ENCODE results near the gene C12orf76.
"Not testable (repeated sequence)": the region's sequence is repeated elsewhere in the genome, so short reads cannot be mapped to it uniquely, and the experiment has no call there.

Gene C12orf76

DNA sequence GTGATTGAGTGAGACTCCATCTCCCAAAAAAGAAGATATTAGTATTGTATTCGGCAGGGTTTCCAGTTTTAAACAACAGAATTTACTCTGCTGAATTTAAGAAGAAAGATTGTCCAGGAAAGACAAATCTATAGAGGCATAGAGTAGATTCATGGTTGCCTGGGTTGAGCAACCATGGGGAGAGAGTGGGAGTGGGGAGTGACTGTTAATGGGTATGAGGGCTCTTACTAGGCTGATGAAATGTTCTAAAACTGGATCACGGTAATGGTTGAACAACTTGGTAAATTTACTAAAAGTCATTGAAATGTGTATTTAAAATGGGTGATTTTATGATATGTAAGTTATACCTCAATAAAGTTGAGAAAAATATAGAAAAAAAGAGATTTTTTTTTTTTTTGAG, 13.9 kb upstream of the C12orf76 start:
- no peak for DNase-seq

DNA sequence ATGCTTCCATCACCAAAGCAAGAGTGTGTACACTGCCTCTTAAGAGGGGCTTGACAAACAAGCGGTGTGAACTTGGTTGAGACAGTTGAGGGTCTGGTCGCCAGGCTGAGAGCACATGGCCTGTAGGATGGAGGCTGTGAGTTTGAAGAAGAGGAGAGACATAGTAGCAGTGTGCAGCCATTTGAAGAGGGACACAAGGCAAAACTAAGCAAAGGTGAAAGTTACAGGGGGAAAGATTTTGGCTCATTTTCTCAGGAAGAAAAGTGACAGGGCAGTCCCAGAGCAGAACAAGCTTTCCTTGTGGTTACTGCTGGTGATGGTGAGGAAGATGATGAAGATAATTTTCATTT, 11.3 kb upstream of the C12orf76 start:
- no peak for DNase-seq

DNA sequence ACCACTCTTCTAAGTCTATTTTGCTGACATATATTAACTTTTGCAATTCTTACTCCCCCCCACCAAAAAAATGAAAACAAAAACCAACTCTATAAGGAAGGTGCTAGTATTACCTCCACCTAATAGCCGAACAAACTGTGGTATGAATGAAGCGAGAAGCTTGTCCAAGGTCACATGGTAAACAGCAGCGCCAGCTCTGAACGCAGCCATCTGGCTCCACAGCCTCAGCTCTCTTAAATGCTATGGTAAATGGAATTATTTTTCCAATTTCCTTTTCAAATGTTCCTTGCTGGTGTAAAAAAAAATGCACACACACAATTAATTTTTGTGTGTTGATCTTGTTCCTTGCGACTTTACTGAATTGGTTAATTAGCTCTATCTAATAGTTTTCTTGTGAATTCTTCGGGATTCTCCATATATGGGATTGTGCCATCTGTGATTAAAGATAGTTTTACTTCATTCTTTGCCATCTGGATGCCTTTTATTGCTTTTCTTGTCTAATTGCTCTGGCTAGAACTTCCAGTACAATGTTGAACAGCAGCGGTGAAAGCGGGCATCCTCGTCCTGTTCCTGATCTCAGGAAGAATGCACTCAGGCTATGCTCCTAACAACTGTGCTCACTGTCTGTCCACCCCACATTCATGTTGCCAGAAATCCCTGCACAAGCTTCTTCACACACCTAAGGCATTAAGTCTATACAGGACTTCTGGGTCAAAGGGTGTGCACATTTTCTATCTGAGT, 10.7 kb upstream of the C12orf76 start:
- DNase-seq = no peak

DNA sequence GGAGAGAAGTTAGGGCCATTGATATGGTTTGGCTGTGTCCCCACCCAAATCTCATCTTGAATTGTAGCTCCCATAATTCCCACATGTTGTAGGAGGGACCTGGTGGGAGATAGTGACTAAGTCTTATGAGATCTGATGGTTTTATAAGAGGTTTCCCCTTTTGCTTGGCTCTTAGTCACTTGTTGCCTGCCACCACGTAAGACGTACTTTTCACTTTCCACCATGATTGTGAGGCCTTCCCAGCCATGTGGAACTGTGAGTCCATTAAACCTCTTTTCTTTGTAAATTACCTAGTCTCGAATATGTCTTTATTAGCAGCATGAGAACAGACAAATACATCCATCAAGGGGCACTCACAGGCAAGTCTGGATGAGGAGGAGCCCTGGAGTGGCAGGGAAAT, 8.3 kb upstream of the C12orf76 start:
- not testable (repeated sequence) for DNase-seq

DNA sequence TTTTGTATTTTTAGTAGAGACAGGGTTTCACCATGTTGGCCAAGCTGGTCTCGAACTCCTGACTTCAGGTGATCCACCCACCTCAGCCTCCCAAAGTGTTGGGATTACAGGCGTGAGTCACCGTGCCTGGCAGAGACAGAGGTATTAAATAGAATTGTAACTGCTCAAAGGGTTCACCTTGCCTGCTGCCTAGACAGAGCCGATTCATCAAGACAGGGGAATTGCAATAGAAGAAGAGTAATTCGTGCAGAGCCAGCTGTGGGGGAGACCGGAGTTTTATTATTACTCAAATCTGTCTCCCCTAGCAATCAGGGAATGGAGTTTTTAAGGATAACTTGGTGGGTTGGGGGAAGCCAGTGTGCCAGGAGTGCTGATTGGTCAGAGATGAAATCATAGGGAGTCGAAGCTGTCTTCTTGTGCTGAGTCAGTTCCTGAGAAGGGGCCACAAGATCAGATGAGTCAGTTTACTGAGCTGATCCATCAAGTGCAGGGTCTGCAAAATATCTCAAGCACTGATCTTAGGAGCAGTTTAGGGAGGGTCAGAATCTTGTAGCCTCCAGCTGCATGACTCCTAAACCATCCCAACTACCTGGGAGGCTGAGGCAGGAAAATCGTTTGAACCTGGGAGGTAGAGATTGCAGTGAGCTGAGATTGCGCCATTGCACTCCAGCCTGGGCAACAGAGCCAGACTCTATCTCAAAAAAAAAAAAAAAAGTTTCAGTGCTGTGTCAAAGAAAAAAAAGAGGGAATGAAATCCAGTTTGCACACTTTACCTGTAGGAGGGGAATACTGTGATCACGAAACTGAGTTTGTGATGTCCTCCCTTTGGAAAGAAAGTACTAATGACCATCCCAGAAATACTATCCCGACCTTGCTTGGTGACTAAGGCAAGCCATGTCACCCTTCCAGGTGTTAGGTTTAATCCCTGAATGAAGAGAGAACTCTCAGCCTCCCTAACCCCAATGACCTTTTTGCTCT, 7.3 kb upstream of the C12orf76 start:
- not testable (repeated sequence) for DNase-seq

DNA sequence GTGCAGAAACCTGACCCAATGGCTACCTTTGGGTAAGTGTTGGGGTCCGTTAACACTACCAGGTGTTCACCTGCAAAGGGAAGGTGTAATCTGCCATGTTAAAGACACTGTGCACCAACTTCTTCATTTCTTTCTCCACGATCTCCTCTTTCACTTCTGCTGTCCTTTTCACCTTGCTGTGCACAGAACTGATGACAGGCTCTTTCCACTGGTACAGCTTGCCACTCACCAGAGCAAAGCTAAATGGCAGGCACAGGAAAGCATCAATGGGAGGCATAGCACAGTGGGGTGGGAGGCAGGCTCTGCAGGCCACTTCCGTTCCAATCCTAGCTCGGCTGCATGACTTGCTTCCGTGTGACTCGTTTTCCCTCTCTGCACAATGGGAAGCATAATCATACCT, 2.6 kb upstream of the C12orf76 start:
- DNase-seq = no peak

DNA sequence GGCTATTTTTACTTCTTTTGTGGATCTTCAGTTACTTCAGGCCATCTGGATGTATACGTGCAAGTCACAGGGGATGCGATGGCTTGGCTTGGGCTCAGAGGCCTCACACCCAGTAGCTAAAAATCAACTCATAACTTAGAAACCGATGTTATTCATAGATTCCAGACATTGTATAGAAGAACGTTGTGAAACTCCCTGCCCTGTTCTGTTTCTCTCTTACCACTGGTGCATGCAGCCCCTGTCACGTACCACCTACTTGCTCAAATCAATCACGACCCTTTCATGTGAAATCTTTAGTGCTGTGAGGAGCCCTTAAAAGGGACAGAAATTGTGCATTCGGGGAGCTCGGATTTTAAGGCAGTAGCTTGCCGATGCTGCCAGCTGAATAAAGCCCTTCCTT, 1.3 kb upstream of the C12orf76 start:
- not testable (repeated sequence) for DNase-seq

DNA sequence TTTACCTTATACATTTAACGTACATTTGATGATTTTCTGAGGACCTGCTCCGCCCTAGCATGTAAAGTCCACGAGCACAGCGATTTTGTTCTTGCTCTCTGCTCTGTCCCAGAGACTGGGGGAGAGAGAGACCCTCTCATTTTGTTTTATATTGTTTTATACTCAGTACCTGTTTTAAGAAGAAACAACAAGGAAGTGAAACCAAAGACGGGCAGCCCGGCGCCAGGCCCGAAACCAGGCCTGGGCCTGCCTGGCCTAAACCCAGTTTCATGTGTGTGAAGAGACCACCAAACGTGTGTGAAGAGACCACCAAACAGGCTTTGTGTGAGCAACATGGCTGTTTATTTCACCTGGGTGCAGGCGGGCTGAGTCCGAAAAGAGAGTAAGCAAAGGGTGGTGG, 712 bp upstream of the C12orf76 start:
- not testable (repeated sequence) for DNase-seq

DNA sequence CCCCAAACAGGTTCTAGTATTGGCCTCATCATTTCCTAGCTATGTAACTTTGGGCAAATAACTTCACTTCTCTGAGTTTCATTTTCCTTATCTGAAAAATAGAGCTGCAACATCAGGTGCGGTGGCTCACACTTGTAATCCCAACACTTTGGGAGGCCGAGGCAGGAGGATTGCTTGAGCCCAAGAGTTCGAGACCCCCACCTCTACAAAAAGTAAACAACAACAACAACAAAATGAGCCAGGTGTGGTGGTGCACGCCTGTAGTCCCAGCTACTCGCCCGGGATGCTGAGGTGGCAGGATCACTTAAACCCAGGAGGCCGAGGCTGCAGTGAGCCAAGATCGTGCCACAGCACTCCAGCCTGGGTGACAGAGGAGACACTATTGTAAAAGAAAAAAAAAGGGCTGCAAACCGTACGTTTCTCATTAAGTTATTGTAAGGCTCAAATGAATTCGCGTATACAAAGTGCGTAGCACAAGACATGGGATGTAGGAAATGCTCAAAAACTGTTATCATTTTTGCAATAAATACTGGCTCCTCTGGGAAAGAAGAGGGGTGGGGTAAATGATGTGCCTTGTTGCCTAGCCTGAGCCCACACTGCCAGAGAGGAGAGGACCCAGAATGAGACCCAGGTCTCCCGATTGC, 903 bp downstream of the C12orf76 start:
- DNase-seq = no peak

DNA sequence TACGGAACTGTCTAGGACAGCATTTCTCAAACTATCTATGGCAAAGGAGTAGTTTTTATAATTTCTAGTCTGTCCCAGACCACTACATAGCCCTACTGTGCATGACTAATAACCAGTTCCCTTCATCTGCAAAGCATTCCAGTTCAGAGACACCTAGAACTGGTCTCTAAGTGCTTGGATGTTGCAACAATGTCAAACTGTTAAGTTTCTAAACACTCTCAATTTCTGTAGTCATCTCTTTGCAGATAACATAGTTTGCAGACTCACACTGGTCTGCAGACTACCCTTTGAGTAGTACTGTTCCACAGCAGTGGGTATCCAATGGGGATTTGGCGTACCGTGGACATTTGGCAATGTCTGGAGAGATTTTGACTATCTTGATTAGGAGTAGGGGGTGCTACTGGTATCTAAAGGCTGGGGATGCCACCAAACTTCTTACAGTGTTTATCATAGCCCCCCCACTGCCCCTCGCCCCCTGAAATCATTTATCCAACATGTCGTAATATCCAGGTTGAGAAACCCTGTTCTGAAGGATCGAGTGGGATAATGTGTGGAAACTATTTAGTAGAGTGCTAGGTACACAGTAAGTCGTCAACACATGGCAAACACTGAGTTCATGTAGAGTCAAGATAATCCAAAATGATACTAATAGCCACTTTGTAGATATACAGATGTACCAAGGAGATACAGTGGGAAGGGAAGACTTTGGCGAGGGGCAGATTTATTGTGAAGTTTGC, 1.7 kb downstream of the C12orf76 start:
- DNase-seq = no peak

DNA sequence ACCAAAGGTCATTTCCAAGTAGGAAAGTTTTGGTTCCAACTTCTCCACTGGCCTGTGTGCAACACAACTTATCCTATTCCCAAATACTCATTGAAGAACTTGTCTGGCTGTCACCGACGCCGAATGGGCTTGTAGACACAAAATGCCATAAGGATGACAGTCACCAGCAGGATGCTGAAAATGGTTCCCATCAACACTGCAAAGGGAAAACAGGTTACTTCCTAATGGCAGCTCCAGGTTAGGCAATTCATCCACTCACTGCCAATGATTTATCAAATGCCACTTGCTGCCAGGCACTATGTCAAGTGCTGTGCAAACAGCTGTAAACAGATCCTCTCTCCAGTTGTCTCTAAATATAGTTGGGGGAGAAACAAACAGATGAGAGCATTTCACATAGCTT, 6.1 kb downstream of the C12orf76 start:
- DNase-seq = no peak

DNA sequence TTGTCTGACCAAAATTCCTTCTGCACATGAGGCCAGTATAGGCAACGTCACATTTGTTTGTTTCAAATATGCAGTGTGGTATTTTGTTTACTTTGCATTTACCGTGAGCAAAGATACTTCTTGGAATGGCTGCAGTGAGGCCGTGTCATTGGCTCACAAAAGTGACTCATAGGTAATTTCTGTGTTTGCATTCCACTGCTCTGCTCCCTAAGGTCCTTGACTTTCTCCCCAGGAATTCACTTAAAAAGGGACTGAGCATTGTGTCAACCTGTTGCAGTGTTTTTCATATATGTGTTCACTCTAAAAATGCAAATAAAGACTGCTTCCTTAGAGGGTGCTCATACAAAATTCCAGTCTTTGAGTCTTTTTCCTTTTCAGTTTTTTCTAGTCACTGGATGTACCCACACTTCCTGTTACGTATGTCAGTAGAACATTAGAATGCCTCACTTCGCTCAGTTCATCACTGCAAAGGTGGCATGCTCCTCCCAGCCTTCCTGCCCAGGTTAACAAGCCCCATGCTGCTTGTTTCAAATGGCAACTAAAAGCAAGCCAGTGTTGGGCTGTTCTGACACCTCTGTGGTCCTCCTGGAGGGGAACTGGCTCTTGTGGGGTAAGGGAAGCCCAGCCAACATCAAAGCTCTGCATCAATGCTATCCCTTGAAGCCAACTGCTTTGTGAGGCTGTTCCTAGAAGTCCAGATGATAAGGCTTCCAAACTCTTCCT, 9.1 kb downstream of the C12orf76 start:
- peak; percentile 26 to 34 for DNase-seq

DNA sequence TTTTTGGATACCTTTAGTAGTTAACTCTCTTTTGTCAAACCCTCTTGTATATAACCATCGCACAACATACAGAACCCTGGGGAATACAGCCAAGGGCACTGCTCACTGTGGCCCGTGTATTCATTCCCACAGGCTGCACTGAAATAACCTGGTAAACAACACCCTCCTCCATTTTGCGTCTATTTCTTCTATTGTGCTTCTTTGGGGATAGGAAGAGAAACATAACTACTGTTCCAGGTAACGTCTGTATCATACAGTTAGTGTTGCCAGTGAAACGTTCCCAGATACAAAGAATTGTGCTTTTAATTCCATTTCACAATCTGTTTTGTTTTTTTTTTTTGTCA, 9.6 kb downstream of the C12orf76 start:
- no peak for DNase-seq

DNA sequence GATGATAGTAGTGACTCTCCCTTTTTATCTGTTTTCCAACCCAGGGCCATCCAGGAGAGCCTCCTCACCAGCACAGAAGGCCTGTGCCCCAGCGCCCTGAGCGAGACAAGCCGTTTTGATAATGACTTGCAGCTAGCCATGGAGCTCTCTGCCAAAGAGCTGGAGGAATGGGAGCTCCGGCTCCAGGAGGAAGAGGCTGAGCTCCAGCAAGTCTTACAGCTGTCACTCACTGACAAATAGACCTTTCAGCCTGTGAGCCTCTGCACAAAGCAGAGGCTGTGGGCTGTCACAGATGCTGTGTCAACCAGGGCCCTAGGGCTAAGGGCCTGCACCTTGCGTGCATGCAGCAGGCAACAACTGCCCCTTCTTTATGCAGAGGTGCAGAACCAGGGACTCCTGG, 11.0 kb downstream of the C12orf76 start:
- no peak for DNase-seq

DNA sequence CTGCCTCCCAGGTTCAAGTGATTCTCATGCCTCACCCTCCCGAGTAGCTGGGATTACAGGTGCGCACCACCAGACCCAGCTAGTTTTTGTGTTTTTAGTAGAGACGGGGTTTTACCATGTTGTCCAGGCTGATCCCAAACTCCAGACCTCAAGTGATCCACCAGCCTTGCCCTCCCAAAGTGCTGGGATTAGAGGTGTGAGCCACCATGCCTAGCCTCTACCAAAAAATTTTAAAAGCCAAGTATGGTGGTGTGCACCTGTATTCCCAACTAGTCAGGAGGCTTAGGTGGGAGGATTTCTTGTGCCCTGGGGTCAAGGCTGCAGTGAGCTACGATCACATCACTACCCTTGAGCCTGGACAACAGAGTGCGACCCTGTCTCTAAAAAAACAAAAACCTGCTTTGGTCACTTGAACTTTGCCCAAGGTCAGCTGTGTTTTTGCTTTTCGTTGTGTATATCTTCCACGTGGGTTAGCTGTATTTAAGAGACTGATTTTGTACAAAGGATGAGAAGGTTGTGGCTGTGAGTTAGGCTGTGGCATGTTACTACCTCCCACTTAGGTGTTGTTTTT, 12.7 kb downstream of the C12orf76 start:
- no peak for DNase-seq

DNA sequence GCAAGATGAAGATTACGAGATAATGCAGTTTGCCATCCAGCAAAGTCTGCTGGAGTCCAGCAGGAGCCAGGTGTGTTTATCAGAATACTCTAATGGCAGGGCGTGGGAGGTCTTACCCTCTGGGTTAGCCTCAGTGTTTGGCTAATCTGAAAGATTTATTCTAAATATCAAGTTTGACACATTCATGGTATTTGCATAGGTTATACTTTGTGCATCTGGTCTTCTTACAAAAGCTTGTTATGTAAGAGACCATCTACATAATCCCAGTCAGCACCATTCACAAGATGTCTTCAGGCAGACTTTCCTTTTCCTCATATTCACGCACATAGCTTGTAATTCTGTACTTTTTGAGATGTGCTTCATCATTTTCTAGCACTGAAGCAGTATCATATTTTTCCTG, 14.4 kb downstream of the C12orf76 start:
- DNase-seq = no peak

DNA sequence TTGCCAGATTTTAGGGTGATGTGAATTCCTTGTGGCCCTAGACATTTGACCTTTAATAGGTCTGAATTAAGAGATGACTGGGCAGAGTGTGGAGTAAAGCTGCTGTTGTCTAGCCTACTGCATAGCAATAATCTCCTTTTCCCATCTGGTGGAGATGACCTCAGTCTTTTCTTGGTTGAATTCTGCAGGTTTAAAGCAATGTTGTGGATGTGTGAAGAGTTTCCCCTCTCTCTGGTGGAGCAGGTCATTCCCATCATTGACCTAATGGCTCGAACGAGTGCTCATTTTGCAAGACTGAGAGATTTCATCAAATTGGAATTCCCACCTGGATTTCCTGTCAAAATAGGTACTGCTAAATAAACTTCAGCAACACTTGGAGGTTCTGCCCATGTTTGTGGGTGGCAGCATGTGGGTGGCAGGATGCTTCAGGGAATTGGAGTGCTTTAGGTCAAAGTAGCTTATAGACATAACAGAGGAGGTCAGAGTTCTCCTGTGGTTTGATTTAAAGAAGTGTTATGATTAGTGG, 19.0 kb downstream of the C12orf76 start:
- DNase-seq = no peak

DNA sequence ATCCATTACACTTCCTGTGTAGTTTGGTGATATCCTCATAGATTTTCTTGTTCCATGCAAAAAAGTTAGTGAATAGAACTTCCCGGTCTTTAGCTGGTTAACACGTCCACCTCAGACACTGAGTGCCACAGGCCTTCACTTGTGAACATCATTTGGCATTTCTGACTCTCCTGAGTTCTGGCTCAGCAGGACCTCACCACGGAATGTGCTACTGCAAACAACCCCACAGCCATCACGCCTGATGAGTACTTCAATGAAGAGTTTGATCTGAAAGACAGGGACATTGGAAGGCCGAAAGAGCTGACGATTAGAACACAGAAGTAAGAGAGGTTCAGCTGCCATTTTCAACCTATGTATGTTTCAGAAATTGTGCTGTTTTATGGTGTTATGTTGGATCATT, 20.0 kb downstream of the C12orf76 start:
- DNase-seq = no peak

DNA sequence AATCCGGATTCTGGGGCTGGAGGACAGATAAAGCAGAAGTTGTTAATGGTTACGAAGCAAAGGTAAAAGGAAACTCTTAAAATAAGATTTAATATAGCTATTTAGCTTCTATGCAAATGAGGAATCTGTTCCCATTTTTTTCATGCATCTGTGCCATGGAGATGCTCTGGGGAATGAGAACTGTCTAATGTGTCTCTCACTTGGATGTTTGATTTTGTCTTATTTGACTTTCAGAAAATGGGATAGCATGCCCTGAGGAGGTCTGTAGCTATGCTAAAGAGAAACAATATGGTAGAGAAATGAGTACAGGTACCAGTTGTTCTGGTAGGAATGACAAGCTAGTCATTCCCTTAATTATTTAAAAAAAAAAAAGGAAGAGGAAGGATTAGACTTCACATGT, 24.3 kb downstream of the C12orf76 start:
- DNase-seq = no peak

DNA sequence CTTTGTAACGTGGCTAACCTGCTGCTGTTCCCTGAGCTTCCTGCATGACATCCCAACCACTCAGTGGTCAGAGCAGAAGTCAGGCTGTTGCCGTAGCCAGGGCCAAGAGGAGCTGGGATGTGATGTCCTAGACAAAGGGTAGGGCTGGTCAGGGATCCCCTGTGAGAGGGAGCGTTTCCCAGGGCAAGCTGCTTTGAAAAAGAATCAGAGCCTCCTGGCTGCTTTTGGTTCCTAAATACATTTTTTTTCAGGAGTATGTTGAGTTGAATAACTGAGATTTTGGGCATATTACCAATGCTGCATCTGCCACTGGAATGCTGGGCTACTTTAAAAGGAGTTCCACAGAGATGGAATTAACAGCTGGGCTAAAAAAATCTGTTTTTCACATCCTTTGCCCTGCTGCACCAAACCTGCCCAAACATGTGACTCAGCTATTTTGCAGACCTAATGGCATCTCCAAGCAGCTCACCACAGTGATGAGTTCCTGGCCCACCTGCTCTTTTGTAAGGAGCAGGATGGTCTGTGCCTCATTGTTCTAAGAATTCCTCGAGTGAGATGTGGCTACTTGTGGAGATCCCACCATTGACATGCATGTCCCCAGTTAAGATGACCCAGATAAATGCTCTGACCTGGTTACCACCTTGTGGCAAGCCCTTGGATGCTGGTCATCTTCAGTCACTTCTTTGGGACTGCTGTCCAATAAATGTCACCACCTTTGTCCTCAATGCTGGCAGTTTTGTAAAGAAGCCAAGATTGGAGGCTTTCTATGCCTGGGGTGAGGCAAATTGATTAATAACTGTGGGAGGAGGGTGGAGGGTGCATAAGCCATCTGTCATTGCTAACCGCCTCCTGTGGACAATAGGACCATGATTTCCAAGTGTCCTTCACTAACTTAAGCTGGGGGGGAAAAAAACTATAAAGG, 25.0 kb downstream of the C12orf76 start:
- DNase-seq = no peak

DNA sequence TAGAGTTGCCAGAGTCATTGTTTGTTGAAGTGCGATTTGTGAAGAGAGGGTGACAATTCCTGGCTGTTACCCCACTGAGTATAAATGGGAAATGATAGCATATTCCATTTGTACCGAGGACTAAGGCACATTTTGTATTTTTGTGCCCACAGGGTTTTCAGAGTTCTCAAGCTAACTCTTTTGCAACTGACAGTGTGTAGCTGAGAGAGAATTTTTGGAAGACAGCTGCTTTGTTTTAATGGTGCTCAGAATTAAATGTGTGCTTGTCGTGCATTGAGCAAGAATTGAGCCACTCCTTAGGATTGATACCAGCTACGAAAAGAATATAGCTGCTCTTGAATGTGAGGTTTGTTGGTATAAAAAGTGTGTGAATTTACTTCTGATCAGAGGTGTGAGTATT, 27.4 kb downstream of the C12orf76 start:
- no peak for DNase-seq

Measured in activated CD4-positive, alpha-beta T cell treated with anti-CD3 and anti-CD28 coated beads for 4 hours (primary cell).